PC-9 (cell line): ENCODE data around the gene SSC4D. TPM values are rescaled to one million over a fixed set of nuclear protein-coding genes. Genes with fewer than 3 reads are reported as not detected.
"Not testable (repeated sequence)": the region's sequence is repeated elsewhere in the genome, so short reads cannot be mapped to it uniquely, and the experiment has no call there.

Source experiments
- BruUV-seq: library from RNA; stranded (reverse); fragments of 400-500 nt; replicated peaks from 2 replicates; lab custom pipeline; 2021; lab: Mats Ljungman, UMichigan
- CTCF ChIA-PET: fragments of 300-600 bp; sonication (Branson Sonifier 250); formaldehyde crosslinking; loops from one replicate; lab custom pipeline; 2022; ENCODE audit warnings: antibody characterized with exemption; lab: Charles Lee
- POLR2A ChIA-PET: fragments of 300-600 bp; sonication (Branson Sonifier 250); formaldehyde crosslinking; loops from one replicate; lab custom pipeline; 2022; ENCODE audit warnings: antibody characterized with exemption; ENCODE audit not compliant: unreplicated experiment; lab: Charles Lee
- DNase-seq, 2 experiments: peaks; one replicate each; pipeline versions ENCODE4 v3.0.0 to v3.0.0-alpha.2; 2015 to 2022; ENCODE audit warnings: mixed read lengths in 1 of 2
- H2AFZ ChIP-seq: fragments of 200-600 bp; sonication (generic); 2 replicates; pipeline ENCODE4 v1.8.1; 2017; ENCODE audit warnings: antibody characterized with exemption
- H3F3A ChIP-seq: fragments of 200-600 bp; sonication (generic); 2 replicates; pipeline ENCODE4 v1.8.1; 2017; ENCODE audit warnings: antibody characterized with exemption, mild to moderate bottlenecking, low read depth; ENCODE audit not compliant: insufficient read depth
- H3K27ac ChIP-seq: fragments of 200-600 bp; sonication (generic); 2 replicates; pipeline ENCODE4 v1.6.1; 2016; ENCODE audit warnings: mixed run types
- H3K27me3 ChIP-seq: fragments of 200-600 bp; sonication (generic); 2 replicates; pipeline ENCODE4 v1.6.1; 2016; ENCODE audit warnings: low read depth, mixed run types; ENCODE audit not compliant: insufficient read depth
- H3K36me3 ChIP-seq: fragments of 200-600 bp; sonication (generic); 2 replicates; pipeline ENCODE4 v1.6.1; 2016; ENCODE audit warnings: low read depth, mixed run types
- H3K4me1 ChIP-seq: fragments of 200-600 bp; sonication (generic); replicated peaks from 2 replicates; pipeline ENCODE4 v1.6.1; 2016; ENCODE audit warnings: mixed run types; ENCODE audit not compliant: insufficient read depth
- H3K4me2 ChIP-seq: fragments of 200-600 bp; sonication (generic); 2 replicates; pipeline ENCODE4 v1.6.1; 2017; ENCODE audit warnings: mixed run types
- H3K4me3 ChIP-seq: fragments of 200-600 bp; sonication (generic); 2 replicates; pipeline ENCODE4 v1.6.1; 2016; ENCODE audit warnings: mixed run types
- H3K79me2 ChIP-seq: fragments of 200-600 bp; sonication (generic); 2 replicates; pipeline ENCODE4 v1.6.1; 2017; ENCODE audit warnings: low read depth, mixed run types
- H3K9me2 ChIP-seq: fragments of 200-600 bp; sonication (generic); 2 replicates; pipeline ENCODE4 v1.8.1; 2017; ENCODE audit warnings: mild to moderate bottlenecking; ENCODE audit not compliant: insufficient read depth
- H3K9me3 ChIP-seq: fragments of 200-600 bp; sonication (generic); 2 replicates; pipeline ENCODE4 v1.8.1; 2016; ENCODE audit warnings: low read depth; ENCODE audit not compliant: insufficient read depth
- H4K20me1 ChIP-seq: fragments of 200-600 bp; sonication (generic); 2 replicates; pipeline ENCODE4 v1.8.1; 2017; ENCODE audit not compliant: insufficient read depth
- EZH2 ChIP-seq: fragments of 200-600 bp; sonication (generic); IDR thresholded peaks from 2 replicates; pipeline ENCODE4 v1.8.0; 2017; ENCODE audit warnings: antibody characterized with exemption, low read depth
- intact Hi-C: fragments of 100-400 bp; cut with micrococcal nuclease; formaldehyde crosslinking; loops from one replicate; pipeline ENCODE4 v1.10.0; 2022; ENCODE audit not compliant: unreplicated experiment
- total RNA-seq: library from RNA; stranded (reverse); gene quantifications from 2 replicates; pipeline ENCODE4 v1.2.3, GENCODE V29; 2021
- TF ChIP-seq, protein P1 (sequence below): fragments of 200-600 bp; sonication (generic); conservative IDR thresholded peaks from 2 replicates; pipeline ENCODE4 v1.6.1; 2017; ENCODE audit warnings: mixed run types, antibody characterized with exemption, mild to moderate bottlenecking, moderate library complexity

The SSC4D gene
- total RNA-seq, 1 experiment from 2014 or later, result 3.5 TPM

DNA sequence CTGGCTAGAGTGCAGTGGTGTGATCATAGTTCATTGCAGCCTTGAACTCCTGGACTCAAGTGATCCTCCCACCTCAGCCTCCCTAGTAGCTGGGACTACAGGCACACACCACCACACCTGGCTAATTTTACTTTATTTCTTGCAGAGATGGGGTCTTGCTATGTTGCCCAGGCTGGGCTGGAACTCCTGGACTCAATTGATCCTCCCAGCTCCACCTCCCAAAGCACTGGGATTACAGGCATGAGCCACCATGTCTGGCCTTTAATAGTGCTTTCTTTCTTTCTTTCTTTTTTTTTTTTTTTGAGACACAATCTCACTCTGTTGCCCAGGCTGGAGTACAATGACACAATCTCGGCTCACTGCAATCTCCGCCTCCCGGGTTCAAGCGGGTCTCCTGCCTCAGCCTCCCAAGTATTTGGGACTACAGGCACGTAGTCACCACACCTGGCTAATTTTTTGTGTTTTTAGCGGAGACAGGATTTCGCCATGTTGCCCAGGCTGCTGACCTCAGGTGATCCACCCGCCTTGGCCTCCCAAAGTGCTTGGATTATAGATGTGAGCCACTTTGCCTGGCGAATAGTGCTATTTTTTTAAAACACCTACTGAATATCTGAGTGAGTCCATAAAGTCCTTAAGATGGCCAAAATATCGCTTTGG lies 8.3 kb upstream of the SSC4D start:
- H3K27ac ChIP-seq, H3K4me3 ChIP-seq, H2AFZ ChIP-seq, H4K20me1 ChIP-seq, H3K36me3 ChIP-seq, CTCF ChIA-PET, BruUV-seq, H3K4me2 ChIP-seq, H3K9me2 ChIP-seq, H3K79me2 ChIP-seq, H3K27me3 ChIP-seq, DNase-seq, intact Hi-C loops, H3K9me3 ChIP-seq, POLR2A ChIA-PET: not testable (repeated sequence)
- Histone ChIP-seq H3K4me1 (peaks cover 20% of the 10 kb centered on the region), H3F3A (peaks cover 28% of the 10 kb centered on the region; the same call in 1 of the 2 replicates)

DNA sequence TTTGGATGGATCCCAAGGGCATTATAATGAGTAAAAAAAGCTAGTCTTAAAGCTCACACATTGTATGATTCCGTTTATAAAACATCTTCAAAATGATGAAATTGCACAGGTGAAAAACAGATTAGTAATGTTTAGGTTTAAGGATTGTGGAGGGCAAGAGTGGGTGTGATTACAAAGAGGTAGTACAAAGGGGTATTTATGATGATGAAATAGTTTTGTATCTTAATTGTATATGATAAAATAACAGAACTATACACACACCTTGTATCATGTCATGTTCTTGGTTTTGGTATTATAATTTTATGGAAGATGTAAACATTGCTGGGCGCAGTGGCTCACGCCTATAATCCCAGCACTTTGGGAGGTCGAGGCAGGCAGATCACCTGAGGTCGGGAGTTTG lies 2.8 kb upstream of the SSC4D start:
- Histone ChIP-seq H3K4me1 (peaks cover 4% of the 10 kb centered on the region; the same call in 1 of the 2 replicates), H3K27ac (no peak overlapping the region), H3K27me3 (no peaks in the 10 kb centered on the region), H3F3A (no peaks in the 10 kb centered on the region), H3K36me3 (no peaks in the 10 kb centered on the region), H3K9me2 (no peaks in the 10 kb centered on the region), H3K4me3 (no peak overlapping the region), H3K9me3 (no peaks in the 10 kb centered on the region), H4K20me1 (no peaks in the 10 kb centered on the region), H3K79me2 (no peaks in the 10 kb centered on the region), H2AFZ (no peak overlapping the region), H3K4me2 (no peak overlapping the region)
- no TSS peak for BruUV-seq
- POLR2A ChIA-PET, result interaction anchor here (0.7 kb wide), 2 partner anchors 52 to 245 kb away, joined by 4 to 19 read pairs; no protein-coding TSS in a partner anchor
- intact Hi-C loops, result no loop called here
- CTCF ChIA-PET, result interaction anchor here (0.7 kb wide), 1 partner anchor 42 kb away, joined by 7 read pairs; no protein-coding TSS in a partner anchor
- TF ChIP-seq, protein P1, sequence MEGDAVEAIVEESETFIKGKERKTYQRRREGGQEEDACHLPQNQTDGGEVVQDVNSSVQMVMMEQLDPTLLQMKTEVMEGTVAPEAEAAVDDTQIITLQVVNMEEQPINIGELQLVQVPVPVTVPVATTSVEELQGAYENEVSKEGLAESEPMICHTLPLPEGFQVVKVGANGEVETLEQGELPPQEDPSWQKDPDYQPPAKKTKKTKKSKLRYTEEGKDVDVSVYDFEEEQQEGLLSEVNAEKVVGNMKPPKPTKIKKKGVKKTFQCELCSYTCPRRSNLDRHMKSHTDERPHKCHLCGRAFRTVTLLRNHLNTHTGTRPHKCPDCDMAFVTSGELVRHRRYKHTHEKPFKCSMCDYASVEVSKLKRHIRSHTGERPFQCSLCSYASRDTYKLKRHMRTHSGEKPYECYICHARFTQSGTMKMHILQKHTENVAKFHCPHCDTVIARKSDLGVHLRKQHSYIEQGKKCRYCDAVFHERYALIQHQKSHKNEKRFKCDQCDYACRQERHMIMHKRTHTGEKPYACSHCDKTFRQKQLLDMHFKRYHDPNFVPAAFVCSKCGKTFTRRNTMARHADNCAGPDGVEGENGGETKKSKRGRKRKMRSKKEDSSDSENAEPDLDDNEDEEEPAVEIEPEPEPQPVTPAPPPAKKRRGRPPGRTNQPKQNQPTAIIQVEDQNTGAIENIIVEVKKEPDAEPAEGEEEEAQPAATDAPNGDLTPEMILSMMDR, result no peak
- no peak for TF ChIP-seq EZH2
- DNase-seq, result no peak

DNA sequence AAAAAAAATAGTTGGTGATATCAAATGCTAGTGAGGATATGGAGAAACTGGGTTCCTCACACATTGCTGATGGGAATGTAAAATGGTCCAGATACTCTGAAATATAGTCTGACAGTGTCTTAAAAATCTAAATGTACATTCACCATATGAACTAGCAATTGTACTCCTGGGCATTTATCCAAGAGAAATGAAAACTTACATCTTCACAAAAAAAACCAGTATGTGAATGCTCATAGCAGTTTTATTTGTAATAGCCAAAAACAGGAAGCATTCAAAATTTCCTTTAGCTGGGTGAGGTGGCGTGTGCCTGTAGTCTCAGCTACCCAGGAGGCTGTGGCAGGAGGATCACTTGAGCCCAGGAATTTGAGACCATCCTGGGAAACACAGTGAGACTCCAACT lies 2.1 kb upstream of the SSC4D start:
- H3F3A ChIP-seq, result no peaks in the 10 kb centered on the region
- intact Hi-C loops, result no loop called here
- H3K9me3 ChIP-seq, result no peaks in the 10 kb centered on the region
- ChIA-PET POLR2A (interaction anchor here (0.6 kb wide), 1 partner anchor 17 kb away, joined by 3 read pairs; no protein-coding TSS in a partner anchor), CTCF (no interaction called here)
- no peak for DNase-seq
- no TSS peak for BruUV-seq
- TF ChIP-seq EZH2, result no peak
- TF ChIP-seq, protein P1, result no peak
- H2AFZ ChIP-seq, result no peak overlapping the region
- no peaks in the 10 kb centered on the region for H3K79me2 ChIP-seq
- H3K9me2 ChIP-seq, result no peaks in the 10 kb centered on the region
- no peak overlapping the region for H3K4me2 ChIP-seq
- no peak overlapping the region for H3K4me3 ChIP-seq
- H3K27me3 ChIP-seq, result no peaks in the 10 kb centered on the region
- H4K20me1 ChIP-seq, result no peaks in the 10 kb centered on the region
- H3K36me3 ChIP-seq, result no peaks in the 10 kb centered on the region
- no peak overlapping the region for H3K27ac ChIP-seq
- H3K4me1 ChIP-seq, result peaks cover 4% of the 10 kb centered on the region; the same call in 1 of the 2 replicates
